Esophagus squamous epithelium (tissue), 4 donors: ENCODE results near the gene PRDM2.

Experiments
- CTCF ChIP-seq, 6 experiments: fragments of 450-650 bp in 4 of 6; fragments of 200-600 bp in 2 of 6; sonication (generic) in 2 of 6; IDR thresholded peaks; one replicate each; pipeline ENCODE4 v1.5.1; 2016 to 2019; ENCODE audit warnings: antibody characterized with exemption in 6 of 6, mild to moderate bottlenecking in 4 of 6, moderate library complexity in 4 of 6
- POLR2A ChIP-seq, 4 donors: fragments of 450-650 bp; IDR thresholded peaks; one replicate each; pipeline ENCODE4 v1.6.1; 2017; ENCODE audit warnings: antibody characterized with exemption in 4 of 4, mild to moderate bottlenecking in 4 of 4, moderate library complexity in 3 of 4

DNA sequence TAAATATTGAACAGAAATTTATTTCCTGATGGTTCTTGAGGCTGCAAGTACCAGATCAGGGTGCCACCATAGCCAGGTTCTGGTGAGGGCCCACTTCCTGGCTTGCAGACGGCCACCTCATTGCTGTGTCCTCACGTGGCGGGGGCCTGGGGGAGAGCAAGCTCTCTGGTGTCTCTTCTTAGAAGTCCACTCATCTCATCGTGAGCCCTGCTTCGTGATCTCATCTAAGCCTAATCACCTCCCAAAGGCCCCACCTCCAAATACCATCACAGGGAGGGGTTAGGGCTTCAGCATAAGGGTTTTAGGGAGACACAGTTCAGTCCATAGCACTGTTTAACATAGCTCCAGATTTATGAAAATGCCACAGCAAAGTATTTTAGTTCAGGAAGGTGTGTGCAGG is 119.7 kb downstream of the PRDM2 start:
- TF ChIP-seq POLR2A (IDR thresholded peaks at IDR 0.05) (no peak), CTCF (IDR thresholded peaks at IDR 0.05) (no peak)
